GM12864 (cell line): Measurements from ENCODE around the gene DDR1.
"Not testable (repeated sequence)": the region's sequence is repeated elsewhere in the genome, so short reads cannot be mapped to it uniquely, and the experiment has no call there.

ENCODE experiments used
- DNase-seq: peaks from one replicate; pipeline ENCODE4 v3.0.0-alpha.2; 2011; ENCODE audit warnings: low read depth
- H3K4me3 ChIP-seq: 2 replicates; pipeline ENCODE4 v1.5.1; 2011; ENCODE audit warnings: mild to moderate bottlenecking, low read depth, low read length, control low read depth
- TF ChIP-seq, protein P1 (sequence below): IDR thresholded peaks from 2 replicates; pipeline ENCODE4 v1.5.1; 2011; ENCODE audit warnings: low read depth, mild to moderate bottlenecking, moderate library complexity, low read length, control low read depth, inconsistent platforms; ENCODE audit errors: missing control alignments

DDR1 gene

DNA sequence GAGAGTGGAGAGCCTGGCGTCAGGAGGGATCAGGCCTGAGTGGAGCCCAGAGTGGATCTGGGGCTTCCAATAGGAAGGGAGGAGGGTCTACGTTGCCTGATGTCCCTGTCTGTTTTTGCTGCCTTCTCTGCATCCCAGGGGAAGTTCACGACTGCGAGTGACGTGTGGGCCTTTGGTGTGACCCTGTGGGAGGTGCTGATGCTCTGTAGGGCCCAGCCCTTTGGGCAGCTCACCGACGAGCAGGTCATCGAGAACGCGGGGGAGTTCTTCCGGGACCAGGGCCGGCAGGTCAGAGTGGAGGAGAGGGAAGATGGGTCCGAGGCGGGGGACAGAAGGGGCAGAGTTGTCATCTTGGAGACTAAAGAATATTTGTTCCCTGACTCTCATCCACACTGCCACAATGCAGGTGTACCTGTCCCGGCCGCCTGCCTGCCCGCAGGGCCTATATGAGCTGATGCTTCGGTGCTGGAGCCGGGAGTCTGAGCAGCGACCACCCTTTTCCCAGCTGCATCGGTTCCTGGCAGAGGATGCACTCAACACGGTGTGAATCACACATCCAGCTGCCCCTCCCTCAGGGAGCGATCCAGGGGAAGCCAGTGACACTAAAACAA is 14.5 kb downstream of the DDR1 start:
- TF ChIP-seq, protein P1, sequence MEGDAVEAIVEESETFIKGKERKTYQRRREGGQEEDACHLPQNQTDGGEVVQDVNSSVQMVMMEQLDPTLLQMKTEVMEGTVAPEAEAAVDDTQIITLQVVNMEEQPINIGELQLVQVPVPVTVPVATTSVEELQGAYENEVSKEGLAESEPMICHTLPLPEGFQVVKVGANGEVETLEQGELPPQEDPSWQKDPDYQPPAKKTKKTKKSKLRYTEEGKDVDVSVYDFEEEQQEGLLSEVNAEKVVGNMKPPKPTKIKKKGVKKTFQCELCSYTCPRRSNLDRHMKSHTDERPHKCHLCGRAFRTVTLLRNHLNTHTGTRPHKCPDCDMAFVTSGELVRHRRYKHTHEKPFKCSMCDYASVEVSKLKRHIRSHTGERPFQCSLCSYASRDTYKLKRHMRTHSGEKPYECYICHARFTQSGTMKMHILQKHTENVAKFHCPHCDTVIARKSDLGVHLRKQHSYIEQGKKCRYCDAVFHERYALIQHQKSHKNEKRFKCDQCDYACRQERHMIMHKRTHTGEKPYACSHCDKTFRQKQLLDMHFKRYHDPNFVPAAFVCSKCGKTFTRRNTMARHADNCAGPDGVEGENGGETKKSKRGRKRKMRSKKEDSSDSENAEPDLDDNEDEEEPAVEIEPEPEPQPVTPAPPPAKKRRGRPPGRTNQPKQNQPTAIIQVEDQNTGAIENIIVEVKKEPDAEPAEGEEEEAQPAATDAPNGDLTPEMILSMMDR, result no peak
- no peak for DNase-seq
- H3K4me3 ChIP-seq, result no peak overlapping the region

DNA sequence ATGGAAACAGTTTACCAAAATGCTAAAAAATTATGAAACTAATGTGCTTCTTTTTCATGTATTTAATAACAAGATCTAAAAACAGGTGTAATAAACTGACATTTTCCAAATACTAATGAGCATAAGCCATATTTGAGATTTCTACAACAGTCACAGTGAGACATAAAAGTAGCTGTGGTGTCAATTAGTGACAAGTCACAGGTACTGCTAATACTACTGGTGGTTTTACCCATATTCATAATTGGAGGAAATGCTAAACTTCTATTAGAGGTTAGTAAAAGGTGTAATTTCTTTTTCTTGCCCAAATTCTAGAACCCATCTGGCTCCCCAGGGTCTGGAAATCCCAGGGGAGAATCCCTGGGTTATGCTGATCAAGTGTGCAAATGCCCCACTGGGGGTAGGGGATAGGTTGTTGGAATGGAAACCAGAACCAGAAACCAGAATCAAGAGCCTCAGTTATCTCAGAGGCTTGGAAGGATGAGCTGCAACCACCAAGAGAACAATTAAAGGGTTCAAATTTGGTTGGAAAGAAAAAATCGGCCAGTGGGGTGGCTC is 16.6 kb downstream of the DDR1 start:
- TF ChIP-seq, protein P1, result no peak
- H3K4me3 ChIP-seq, result no peak overlapping the region
- no peak for DNase-seq

DNA sequence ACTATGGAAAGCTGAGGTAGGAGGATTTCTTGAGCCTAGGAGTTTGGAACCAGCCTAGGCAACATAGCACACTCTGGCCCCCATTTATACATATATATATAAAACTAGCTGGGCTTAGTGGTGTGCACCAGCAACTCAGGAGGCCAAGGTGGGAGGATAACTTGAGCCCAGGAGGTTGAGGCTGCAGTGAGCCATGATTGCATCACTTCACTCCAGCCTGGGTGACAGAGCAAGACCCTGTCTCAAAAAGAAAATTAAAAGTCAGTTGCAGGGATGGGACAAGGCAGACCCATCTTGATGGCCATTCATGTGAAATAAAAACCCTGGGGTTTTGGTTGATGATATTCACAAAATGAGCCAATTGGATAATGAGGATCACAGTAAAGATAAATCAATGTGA is 17.1 kb downstream of the DDR1 start:
- no peak for DNase-seq
- TF ChIP-seq, protein P1, result no peak
- H3K4me3 ChIP-seq, result no peak overlapping the region

DNA sequence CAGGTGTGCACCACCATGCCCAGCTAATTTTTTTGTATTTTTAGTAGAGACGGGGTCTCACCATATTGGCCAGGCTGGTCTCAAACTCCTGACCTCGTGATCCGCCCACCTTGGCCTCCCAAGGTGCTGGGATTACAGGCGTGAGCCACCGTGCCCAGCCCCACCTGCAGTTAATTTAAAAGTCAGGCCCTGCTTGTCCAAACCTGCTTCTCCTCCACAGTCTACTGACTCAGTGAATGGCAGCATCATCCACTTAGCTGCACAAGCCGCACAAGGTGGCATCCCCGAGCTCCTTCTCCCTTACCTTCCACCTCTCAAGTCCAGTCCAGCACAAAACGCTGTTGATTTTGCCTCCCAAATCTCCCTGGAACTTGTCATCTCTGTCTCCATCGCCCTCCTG is 17.9 kb downstream of the DDR1 start:
- H3K4me3 ChIP-seq, DNase-seq: not testable (repeated sequence)

DNA sequence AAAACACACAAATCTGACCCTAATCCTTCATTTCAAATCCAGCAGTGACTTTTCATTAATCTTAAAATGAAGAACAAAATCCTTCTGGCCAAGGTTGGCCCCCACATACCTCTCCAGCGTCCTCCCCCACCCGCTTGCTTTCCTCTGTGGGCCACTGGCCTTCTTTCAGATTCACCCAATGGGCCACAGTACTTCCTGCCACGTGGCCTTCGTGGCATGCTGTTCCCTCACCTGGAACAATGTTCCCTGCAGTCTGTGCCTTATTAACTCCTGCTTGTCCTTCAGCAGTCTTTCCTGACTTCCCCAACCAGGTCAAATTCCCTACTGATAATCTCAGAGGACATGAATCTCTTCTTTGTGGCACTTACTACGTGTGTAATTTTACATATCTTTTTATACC is 18.4 kb downstream of the DDR1 start:
- H3K4me3 ChIP-seq, result no peak overlapping the region
- DNase-seq, result no peak
- TF ChIP-seq, protein P1, result no peak

DNA sequence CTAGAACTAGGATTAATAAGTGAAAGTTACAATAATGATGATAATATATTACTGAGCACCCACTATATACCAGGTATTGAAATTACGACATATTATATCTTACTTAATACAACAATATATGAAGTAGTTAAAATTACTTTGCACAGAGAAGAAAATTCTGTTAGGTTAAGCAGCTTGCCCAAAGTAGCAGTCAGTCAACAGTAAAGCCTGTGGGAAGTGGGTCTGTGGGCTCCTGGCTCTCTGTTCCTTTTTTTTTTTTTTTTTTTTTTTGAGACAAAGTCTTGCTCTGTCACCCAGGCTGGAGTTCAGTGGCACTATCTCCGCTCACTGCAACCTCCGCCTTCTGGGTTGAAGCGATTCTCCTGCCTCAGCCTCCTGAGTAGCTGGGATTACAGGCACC is 18.9 kb downstream of the DDR1 start:
- no peak overlapping the region for H3K4me3 ChIP-seq
- TF ChIP-seq, protein P1, result no peak
- no peak for DNase-seq

DNA sequence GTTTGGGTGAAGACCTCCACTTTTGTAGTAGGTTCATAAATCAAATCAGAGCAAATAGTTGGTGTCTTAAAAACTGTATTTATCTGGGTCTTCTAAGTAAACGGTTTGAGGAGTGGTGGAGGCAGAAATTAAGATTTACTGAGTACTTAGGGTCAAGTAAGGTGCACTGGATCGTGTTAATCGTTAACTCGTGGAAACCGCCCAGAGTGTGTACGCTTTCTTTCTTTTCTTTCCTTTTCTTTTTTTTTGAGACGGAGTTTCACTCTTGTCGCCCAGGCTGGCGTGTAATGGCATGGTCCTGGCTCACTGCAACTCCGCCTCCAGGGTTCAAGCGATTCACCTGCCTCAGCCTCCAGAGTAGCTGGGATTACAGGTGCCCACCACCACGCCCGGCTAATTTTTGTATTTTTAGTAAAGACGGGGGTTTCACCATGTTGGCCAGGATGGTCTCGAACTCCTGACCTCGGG is 23.0 kb downstream of the DDR1 start:
- DNase-seq, result not testable (repeated sequence)
- H3K4me3 ChIP-seq, result peak overlapping the region; percentile 72
